Measurements from ENCODE around the gene SYT15.

Gene SYT15

DNA sequence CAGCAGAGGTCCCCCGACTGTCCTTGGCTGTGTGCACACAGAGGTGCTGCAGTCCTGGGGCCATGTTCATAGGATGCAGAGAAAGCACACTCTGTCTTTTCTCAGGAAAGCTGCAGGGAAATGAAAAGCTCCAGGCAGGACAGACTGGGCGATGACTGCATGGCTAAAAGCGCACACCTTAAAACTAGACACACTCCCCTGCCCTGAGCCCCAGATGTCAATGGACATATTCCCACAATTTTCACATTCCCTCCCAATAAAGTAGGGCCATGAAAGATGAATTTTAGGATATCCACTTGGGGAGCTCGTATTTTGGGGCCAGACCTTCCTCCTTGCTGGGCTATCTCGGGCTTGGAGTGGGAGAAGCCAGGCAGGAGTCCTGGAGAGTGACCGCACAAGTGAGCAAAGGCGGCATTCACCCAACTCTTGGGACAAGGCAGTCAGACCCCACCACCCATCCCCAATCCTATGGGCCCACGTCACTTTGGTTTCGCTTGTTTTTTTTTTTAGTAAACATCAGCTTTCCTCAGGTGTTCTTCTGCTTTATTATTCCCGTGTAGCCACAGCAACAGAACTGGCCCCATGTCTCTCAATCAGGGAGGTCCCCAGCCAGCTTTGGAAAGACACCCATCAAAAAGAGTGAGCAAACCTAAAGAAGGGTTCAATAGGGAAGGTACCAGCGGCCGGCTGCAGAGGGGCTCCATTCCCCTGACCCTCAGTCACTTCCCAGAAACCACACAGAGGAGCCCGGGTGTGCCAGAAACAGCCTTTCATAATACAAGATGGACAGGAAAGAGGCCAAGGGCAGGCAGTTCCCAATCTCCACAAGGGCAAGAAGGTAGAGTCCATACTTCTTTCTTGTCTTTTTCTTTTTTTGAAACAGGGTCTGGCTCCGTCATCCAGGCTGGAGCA lies 35.2 kb upstream of the SYT15 start:
- no peak overlapping the region for H3K4me3 ChIP-seq (ENCODE audit: low read depth, low read length)
- ChIA-PET POLR2A (no interaction called here), CTCF (interaction anchor here (0.6 to 2.4 kb wide), 6 partner anchors 9 to 1707 kb away, joined by 3 to 6 read pairs (median 4); no protein-coding TSS in a partner anchor)
- no peaks in the 10 kb centered on the region for H3K4me1 ChIP-seq (ENCODE audit: control insufficient read depth, insufficient read depth, low read length)
- no peaks in the 10 kb centered on the region for H3K9me3 ChIP-seq (ENCODE audit: control insufficient read depth, insufficient read depth, low read depth, low read length)
- H3K36me3 ChIP-seq (ENCODE audit: control insufficient read depth in 2 of 2, insufficient read depth in 1 of 2, low read length in 2 of 2), result no peaks in the 10 kb centered on the region
- H3K27ac ChIP-seq (ENCODE audit: extremely low read depth, low read depth, low read length), result no peak overlapping the region
- no peak for TF ChIP-seq ZNF544 (tag by site-specific recombination; IDR thresholded peaks at IDR 0.05)
- TF ChIP-seq GLIS1 (tag by site-specific recombination; IDR thresholded peaks at IDR 0.05), result no peak
- no peak for TF ChIP-seq HOXC10 (CRISPR knock-in tag; IDR thresholded peaks at IDR 0.05)
- TF ChIP-seq ZNF169 (tag by site-specific recombination; IDR thresholded peaks at IDR 0.05), result no peak
- TF ChIP-seq GFI1B (tag by site-specific recombination; IDR thresholded peaks at IDR 0.05), result no peak
- TF ChIP-seq ZNF133 (tag by site-specific recombination; IDR thresholded peaks at IDR 0.05), result no peak
- TF ChIP-seq, protein P1, sequence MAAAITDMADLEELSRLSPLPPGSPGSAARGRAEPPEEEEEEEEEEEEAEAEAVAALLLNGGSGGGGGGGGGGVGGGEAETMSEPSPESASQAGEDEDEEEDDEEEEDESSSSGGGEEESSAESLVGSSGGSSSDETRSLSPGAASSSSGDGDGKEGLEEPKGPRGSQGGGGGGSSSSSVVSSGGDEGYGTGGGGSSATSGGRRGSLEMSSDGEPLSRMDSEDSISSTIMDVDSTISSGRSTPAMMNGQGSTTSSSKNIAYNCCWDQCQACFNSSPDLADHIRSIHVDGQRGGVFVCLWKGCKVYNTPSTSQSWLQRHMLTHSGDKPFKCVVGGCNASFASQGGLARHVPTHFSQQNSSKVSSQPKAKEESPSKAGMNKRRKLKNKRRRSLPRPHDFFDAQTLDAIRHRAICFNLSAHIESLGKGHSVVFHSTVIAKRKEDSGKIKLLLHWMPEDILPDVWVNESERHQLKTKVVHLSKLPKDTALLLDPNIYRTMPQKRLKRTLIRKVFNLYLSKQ (tag by site-specific recombination; IDR thresholded peaks at IDR 0.05; ENCODE audit: borderline replicate concordance), result no peak
- no peak for TF ChIP-seq ZNF677 (tag by site-specific recombination; IDR thresholded peaks at IDR 0.05)
- TF ChIP-seq RBAK (tag by site-specific recombination; IDR thresholded peaks at IDR 0.05), result no peak
- TF ChIP-seq ZNF76 (tag by site-specific recombination; IDR thresholded peaks at IDR 0.05; ENCODE audit: borderline replicate concordance, low read depth), result no peak
- TF ChIP-seq ZNF670 (tag by site-specific recombination; IDR thresholded peaks at IDR 0.05; ENCODE audit: low read depth), result no peak

DNA sequence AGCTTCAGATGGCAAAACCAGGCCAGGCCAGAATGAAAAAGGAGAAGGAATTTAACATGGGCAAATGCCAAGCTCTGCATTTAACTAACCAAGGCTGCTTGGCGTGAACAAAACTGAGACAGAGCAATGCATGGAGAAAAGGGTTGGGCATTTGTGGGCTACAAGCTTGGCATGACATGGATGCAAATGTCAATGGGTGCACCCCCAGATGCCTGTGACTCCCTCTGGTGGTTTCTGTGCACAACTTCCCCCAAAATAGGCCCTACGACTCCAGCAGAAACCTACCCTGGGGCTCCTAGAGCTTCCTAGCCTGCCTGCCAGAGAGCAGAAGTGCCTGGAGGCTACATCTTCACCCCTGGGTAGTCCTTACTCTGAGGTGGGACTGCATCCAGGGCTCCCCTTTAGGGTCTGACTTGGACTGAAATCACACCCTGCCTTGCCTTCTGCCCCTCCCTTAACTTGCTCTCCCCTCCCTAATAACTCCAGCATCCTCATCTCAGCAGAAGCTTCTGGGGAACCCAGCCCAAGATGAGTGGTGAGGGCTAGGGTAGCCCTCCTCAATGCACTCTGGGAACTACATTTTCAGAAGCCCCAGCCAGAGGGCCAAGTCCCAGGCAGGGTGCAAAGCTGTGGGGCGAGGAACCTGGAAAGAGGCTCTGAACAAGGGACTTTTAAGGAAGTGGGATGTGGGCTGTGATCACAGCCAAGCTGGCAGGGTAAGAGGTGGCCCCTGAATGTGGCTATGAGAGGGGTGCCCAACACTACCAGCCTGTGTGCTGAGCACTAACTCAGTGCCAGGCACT lies 33.7 kb upstream of the SYT15 start:
- H3K4me3 ChIP-seq (ENCODE audit: low read depth, low read length), result no peak overlapping the region
- H3K9me3 ChIP-seq (ENCODE audit: control insufficient read depth, insufficient read depth, low read depth, low read length), result no peaks in the 10 kb centered on the region
- TF ChIP-seq, protein P2, sequence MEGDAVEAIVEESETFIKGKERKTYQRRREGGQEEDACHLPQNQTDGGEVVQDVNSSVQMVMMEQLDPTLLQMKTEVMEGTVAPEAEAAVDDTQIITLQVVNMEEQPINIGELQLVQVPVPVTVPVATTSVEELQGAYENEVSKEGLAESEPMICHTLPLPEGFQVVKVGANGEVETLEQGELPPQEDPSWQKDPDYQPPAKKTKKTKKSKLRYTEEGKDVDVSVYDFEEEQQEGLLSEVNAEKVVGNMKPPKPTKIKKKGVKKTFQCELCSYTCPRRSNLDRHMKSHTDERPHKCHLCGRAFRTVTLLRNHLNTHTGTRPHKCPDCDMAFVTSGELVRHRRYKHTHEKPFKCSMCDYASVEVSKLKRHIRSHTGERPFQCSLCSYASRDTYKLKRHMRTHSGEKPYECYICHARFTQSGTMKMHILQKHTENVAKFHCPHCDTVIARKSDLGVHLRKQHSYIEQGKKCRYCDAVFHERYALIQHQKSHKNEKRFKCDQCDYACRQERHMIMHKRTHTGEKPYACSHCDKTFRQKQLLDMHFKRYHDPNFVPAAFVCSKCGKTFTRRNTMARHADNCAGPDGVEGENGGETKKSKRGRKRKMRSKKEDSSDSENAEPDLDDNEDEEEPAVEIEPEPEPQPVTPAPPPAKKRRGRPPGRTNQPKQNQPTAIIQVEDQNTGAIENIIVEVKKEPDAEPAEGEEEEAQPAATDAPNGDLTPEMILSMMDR (tag by site-specific recombination; IDR thresholded peaks at IDR 0.05), result peak; percentile 46; the same call in 1 of the 2 replicates
- no peak for TF ChIP-seq ZNF175 (tag by site-specific recombination; IDR thresholded peaks at IDR 0.05)
- TF ChIP-seq BCL11A (tag by site-specific recombination; IDR thresholded peaks at IDR 0.05; ENCODE audit: low read depth), result no peak
- no peak for TF ChIP-seq ZNF211 (tag by site-specific recombination; IDR thresholded peaks at IDR 0.05; ENCODE audit: low read depth)
- TF ChIP-seq ZNF23 (tag by site-specific recombination; IDR thresholded peaks at IDR 0.05; ENCODE audit: borderline replicate concordance), result no peak
- TF ChIP-seq, protein P3, sequence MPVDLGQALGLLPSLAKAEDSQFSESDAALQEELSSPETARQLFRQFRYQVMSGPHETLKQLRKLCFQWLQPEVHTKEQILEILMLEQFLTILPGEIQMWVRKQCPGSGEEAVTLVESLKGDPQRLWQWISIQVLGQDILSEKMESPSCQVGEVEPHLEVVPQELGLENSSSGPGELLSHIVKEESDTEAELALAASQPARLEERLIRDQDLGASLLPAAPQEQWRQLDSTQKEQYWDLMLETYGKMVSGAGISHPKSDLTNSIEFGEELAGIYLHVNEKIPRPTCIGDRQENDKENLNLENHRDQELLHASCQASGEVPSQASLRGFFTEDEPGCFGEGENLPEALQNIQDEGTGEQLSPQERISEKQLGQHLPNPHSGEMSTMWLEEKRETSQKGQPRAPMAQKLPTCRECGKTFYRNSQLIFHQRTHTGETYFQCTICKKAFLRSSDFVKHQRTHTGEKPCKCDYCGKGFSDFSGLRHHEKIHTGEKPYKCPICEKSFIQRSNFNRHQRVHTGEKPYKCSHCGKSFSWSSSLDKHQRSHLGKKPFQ (tag by site-specific recombination; IDR thresholded peaks at IDR 0.05), result no peak
- TF ChIP-seq, protein P4, sequence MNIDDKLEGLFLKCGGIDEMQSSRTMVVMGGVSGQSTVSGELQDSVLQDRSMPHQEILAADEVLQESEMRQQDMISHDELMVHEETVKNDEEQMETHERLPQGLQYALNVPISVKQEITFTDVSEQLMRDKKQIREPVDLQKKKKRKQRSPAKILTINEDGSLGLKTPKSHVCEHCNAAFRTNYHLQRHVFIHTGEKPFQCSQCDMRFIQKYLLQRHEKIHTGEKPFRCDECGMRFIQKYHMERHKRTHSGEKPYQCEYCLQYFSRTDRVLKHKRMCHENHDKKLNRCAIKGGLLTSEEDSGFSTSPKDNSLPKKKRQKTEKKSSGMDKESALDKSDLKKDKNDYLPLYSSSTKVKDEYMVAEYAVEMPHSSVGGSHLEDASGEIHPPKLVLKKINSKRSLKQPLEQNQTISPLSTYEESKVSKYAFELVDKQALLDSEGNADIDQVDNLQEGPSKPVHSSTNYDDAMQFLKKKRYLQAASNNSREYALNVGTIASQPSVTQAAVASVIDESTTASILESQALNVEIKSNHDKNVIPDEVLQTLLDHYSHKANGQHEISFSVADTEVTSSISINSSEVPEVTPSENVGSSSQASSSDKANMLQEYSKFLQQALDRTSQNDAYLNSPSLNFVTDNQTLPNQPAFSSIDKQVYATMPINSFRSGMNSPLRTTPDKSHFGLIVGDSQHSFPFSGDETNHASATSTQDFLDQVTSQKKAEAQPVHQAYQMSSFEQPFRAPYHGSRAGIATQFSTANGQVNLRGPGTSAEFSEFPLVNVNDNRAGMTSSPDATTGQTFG (tag by site-specific recombination; IDR thresholded peaks at IDR 0.05; ENCODE audit: borderline replicate concordance), result no peak
- no peaks in the 10 kb centered on the region for H3K36me3 ChIP-seq (ENCODE audit: control insufficient read depth in 2 of 2, insufficient read depth in 1 of 2, low read length in 2 of 2)
- H3K4me1 ChIP-seq (ENCODE audit: control insufficient read depth, insufficient read depth, low read length), result no peaks in the 10 kb centered on the region
- POLR2A ChIA-PET, result no interaction called here
- H3K27ac ChIP-seq (ENCODE audit: extremely low read depth, low read depth, low read length), result no peak overlapping the region
- CTCF ChIA-PET, result interaction anchor here (0.6 to 2.4 kb wide), 9 partner anchors 8 to 1931 kb away, joined by 3 to 6 read pairs (median 4); partner anchors contain the start of gene GPRIN2

Measured in HEK293 (cell line).